K562 (cell line): ENCODE results near the gene MINDY4. TPM values are rescaled to one million over a fixed set of nuclear protein-coding genes. Genes with fewer than 3 reads are reported as not detected.

Experiments
- CHD1 ChIP-seq: fragments of 200-600 bp; sonication (generic); IDR thresholded peaks from one replicate; pipeline ENCODE4 v1.6.1; 2012; ENCODE audit warnings: mild to moderate bottlenecking, moderate library complexity, low read length, inconsistent platforms
- CREB1 ChIP-seq, 2 experiments: sonication (generic) in 1 of 2; formaldehyde crosslinking in 1 of 2; IDR thresholded peaks; 2 replicates each; pipeline versions ENCODE4 v1.6.1 to v1.8.0; 2012 to 2022; ENCODE audit warnings: inconsistent platforms in 1 of 2, mild to moderate bottlenecking in 1 of 2, missing genetic modification reagents in 1 of 2, moderate library complexity in 1 of 2
- EP400 ChIP-seq: fragments of 450-650 bp; IDR thresholded peaks from 2 replicates; pipeline ENCODE4 v1.6.1; 2017; ENCODE audit warnings: antibody characterized with exemption, mild to moderate bottlenecking, moderate library complexity
- FOXJ3 ChIP-seq: sonication (generic); formaldehyde crosslinking; IDR thresholded peaks from 2 replicates; pipeline ENCODE4 v1.4.0; 2020; ENCODE audit warnings: mild to moderate bottlenecking, missing genetic modification reagents
- HEY1 ChIP-seq: fragments of 250-450 bp; sonication (Bioruptor Pico); IDR thresholded peaks from 2 replicates; pipeline ENCODE4 v1.5.0; 2020; ENCODE audit warnings: mild to moderate bottlenecking, moderate library complexity, borderline replicate concordance
- PHF21A ChIP-seq: fragments of 450-650 bp; IDR thresholded peaks from 2 replicates; pipeline ENCODE4 v1.6.1; 2017; ENCODE audit warnings: low read depth, borderline replicate concordance
- PPARD ChIP-seq: fragments of 250-450 bp; sonication (Bioruptor Pico); IDR thresholded peaks from 2 replicates; pipeline ENCODE4 v1.8.0; 2022; ENCODE audit warnings: inconsistent platforms, mild to moderate bottlenecking, moderate library complexity
- RBFOX2 ChIP-seq: fragments of 200-400 bp; formaldehyde crosslinking; IDR thresholded peaks from 2 replicates; pipeline ENCODE4 v1.6.1; 2017; ENCODE audit warnings: low read depth, mild to moderate bottlenecking, low read length, moderate library complexity
- RFX5 ChIP-seq: IDR thresholded peaks from 2 replicates; pipeline ENCODE4 v1.6.1; 2011; ENCODE audit warnings: low read depth, mild to moderate bottlenecking, improper control_type of control experiment, low read length
- SIRT6 ChIP-seq: IDR thresholded peaks from one replicate; pipeline ENCODE4 v1.6.1; 2012; ENCODE audit warnings: low read depth, mild to moderate bottlenecking, control low read depth, inconsistent platforms, low read length, moderate library complexity
- TAF7 ChIP-seq: fragments of 450-650 bp; IDR thresholded peaks from 2 replicates; pipeline ENCODE4 v1.6.1; 2016; ENCODE audit warnings: missing genetic modification characterization, missing compliant biosample characterization
- TEAD2 ChIP-seq: fragments of 450-650 bp; IDR thresholded peaks from 2 replicates; pipeline ENCODE4 v1.6.1; 2016; ENCODE audit warnings: missing genetic modification characterization, control low read depth, missing compliant biosample characterization
- ZNF707 ChIP-seq: fragments of 250-450 bp; sonication (Bioruptor Pico); conservative IDR thresholded peaks from 2 replicates; pipeline ENCODE4 v1.8.0; 2022; ENCODE audit warnings: inconsistent platforms, mild to moderate bottlenecking, moderate library complexity
- ZNF77 ChIP-seq: fragments of 250-450 bp; sonication (Bioruptor Pico); IDR thresholded peaks from 2 replicates; pipeline ENCODE4 v1.5.0; 2020
- polyA plus RNA-seq, 8 experiments: library from polyadenylated mRNA; depleted of rRNA in 4 of 8; stranded (reverse) in 5 of 8; unstranded in 3 of 8; fragments of >200 nt; fragmentation: Nextera tagmentation in 2 of 8; fragmentation: Illumina TruSeq in 1 of 8; extraction: Ambion mirVana in 2 of 8; extraction: Trizol in 1 of 8; gene quantifications; 2 replicates each; pipeline versions ENCODE4 v1.2.1 to v1.2.3, GENCODE V29; 2011 to 2014; ENCODE audit warnings: inconsistent platforms in 1 of 8, missing spikeins in 1 of 8
- total RNA-seq, 7 experiments: library from RNA; depleted of rRNA in 6 of 7; stranded (reverse); fragments of >200 nt in 6 of 7; fragmentation: Illumina TruSeq in 2 of 7; extraction: Trizol in 2 of 7; gene quantifications; 2 replicates each; pipeline versions ENCODE4 v1.2.1 to v1.2.3, GENCODE V29; 2011 to 2021; ENCODE audit warnings: low replicate concordance in 1 of 7
- TF ChIP-seq, protein P1 (sequence below): fragments of 450-650 bp; IDR thresholded peaks from 2 replicates; pipeline ENCODE4 v1.6.1; 2016
- TF ChIP-seq, protein P2 (sequence below): fragments of 450-650 bp; formaldehyde crosslinking; IDR thresholded peaks from 2 replicates; pipeline ENCODE4 v1.4.0; 2020; ENCODE audit warnings: mild to moderate bottlenecking, moderate library complexity
- TF ChIP-seq, protein P3 (sequence below), 3 experiments: fragments of 200-800 bp in 1 of 3; sonication (Bioruptor generic) in 1 of 3; sonication (generic) in 1 of 3; formaldehyde crosslinking in 1 of 3; IDR thresholded peaks; 2 replicates each; pipeline versions ENCODE4 v1.6.1 to v1.8.0; 2016 to 2022; ENCODE audit warnings: mild to moderate bottlenecking in 2 of 3, missing compliant biosample characterization in 2 of 3, missing genetic modification characterization in 2 of 3, missing genetic modification reagents in 1 of 3
- TF ChIP-seq, protein P4 (sequence below): fragments of 200-800 bp; sonication (Bioruptor generic); IDR thresholded peaks from 2 replicates; pipeline ENCODE4 v1.6.1; 2017; ENCODE audit warnings: missing genetic modification characterization, missing compliant biosample characterization
- TF ChIP-seq, protein P5 (sequence below), 2 experiments: IDR thresholded peaks; 2 replicates each; pipeline ENCODE4 v1.6.1; 2012; ENCODE audit warnings: improper control_type of control experiment in 2 of 2, low read depth in 2 of 2, low read length in 2 of 2, borderline replicate concordance in 1 of 2

MINDY4 gene
- total and polyA plus RNA-seq, 9 of the 15 experiments (the other 6 are each of a cell fraction or from before 2014, with no cell fraction given), result 2.1 to 16.7 (median 11.0) TPM

DNA sequence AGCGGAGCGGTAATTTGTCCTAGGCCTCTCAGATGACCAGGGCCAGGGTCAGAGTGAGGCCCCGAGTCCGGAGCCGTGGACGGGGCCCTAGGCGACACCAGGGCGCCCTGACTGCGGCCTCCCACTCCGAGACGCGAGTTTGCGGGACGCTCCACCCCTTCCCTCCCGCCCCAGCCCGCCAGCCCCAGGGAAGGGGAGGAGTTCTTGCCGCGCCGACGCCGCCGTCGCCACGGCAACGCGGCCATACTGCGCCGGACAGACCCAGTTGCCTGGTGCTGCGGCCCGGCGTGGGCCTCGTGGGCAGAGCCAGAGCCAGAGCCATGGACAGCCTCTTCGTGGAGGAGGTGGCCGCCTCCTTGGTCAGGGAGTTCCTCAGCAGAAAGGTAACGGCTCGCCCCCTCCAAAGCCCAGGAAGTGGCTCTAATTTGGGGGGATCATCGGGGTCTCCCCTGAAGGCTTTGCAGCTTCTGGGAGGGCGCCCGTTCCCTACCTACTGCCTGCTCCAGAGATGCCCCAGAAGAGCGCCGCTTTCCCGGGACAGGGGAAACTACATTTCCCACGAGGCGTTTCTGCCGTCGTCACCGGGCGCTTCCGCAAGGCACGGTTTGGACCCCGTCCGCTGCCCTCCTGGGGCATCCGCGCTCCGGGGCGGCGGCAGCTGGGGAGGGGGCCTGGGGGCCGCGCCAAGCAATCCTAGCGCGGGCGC is at the start of gene MINDY4 (continued):
- TF ChIP-seq ZNF707 (CRISPR knock-in tag) (no peak), EP400 (peak; percentile 40), PHF21A (no peak), TEAD2 (tag) (no peak), CREB1 (IDR thresholded peaks at IDR 0.05) (peak; percentile 56), CREB1 (CRISPR knock-in tag; IDR thresholded peaks at IDR 0.05) (peak; percentile 58; the same call in 1 of the 2 replicates), ZNF77 (CRISPR knock-in tag) (no peak), CHD1 (no peak), HEY1 (CRISPR knock-in tag) (no peak), FOXJ3 (CRISPR knock-in tag) (no peak), RBFOX2 (peak; percentile 78), PPARD (CRISPR knock-in tag) (no peak), TAF7 (tag) (no peak), SIRT6 (no peak), RFX5 (no peak)
- TF ChIP-seq, protein P1, sequence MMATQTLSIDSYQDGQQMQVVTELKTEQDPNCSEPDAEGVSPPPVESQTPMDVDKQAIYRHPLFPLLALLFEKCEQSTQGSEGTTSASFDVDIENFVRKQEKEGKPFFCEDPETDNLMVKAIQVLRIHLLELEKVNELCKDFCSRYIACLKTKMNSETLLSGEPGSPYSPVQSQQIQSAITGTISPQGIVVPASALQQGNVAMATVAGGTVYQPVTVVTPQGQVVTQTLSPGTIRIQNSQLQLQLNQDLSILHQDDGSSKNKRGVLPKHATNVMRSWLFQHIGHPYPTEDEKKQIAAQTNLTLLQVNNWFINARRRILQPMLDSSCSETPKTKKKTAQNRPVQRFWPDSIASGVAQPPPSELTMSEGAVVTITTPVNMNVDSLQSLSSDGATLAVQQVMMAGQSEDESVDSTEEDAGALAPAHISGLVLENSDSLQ, result no peak
- TF ChIP-seq, protein P2, sequence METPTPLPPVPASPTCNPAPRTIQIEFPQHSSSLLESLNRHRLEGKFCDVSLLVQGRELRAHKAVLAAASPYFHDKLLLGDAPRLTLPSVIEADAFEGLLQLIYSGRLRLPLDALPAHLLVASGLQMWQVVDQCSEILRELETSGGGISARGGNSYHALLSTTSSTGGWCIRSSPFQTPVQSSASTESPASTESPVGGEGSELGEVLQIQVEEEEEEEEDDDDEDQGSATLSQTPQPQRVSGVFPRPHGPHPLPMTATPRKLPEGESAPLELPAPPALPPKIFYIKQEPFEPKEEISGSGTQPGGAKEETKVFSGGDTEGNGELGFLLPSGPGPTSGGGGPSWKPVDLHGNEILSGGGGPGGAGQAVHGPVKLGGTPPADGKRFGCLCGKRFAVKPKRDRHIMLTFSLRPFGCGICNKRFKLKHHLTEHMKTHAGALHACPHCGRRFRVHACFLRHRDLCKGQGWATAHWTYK (CRISPR knock-in tag), result 0 out of 2 replicates have a peak, but pooled peaks have one; percentile 3
- TF ChIP-seq, protein P3, sequence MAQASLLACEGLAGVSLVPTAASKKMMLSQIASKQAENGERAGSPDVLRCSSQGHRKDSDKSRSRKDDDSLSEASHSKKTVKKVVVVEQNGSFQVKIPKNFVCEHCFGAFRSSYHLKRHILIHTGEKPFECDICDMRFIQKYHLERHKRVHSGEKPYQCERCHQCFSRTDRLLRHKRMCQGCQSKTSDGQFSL (CRISPR knock-in tag; IDR thresholded peaks at IDR 0.05), result 0 out of 2 replicates have a peak, but pooled peaks have one; percentile 38
- TF ChIP-seq, protein P3 (tag; IDR thresholded peaks at IDR 0.05), result no peak
- TF ChIP-seq, protein P4, sequence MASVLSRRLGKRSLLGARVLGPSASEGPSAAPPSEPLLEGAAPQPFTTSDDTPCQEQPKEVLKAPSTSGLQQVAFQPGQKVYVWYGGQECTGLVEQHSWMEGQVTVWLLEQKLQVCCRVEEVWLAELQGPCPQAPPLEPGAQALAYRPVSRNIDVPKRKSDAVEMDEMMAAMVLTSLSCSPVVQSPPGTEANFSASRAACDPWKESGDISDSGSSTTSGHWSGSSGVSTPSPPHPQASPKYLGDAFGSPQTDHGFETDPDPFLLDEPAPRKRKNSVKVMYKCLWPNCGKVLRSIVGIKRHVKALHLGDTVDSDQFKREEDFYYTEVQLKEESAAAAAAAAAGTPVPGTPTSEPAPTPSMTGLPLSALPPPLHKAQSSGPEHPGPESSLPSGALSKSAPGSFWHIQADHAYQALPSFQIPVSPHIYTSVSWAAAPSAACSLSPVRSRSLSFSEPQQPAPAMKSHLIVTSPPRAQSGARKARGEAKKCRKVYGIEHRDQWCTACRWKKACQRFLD (CRISPR knock-in tag), result peak; percentile 93; the same call in 1 of the 2 replicates
- TF ChIP-seq, protein P5, sequence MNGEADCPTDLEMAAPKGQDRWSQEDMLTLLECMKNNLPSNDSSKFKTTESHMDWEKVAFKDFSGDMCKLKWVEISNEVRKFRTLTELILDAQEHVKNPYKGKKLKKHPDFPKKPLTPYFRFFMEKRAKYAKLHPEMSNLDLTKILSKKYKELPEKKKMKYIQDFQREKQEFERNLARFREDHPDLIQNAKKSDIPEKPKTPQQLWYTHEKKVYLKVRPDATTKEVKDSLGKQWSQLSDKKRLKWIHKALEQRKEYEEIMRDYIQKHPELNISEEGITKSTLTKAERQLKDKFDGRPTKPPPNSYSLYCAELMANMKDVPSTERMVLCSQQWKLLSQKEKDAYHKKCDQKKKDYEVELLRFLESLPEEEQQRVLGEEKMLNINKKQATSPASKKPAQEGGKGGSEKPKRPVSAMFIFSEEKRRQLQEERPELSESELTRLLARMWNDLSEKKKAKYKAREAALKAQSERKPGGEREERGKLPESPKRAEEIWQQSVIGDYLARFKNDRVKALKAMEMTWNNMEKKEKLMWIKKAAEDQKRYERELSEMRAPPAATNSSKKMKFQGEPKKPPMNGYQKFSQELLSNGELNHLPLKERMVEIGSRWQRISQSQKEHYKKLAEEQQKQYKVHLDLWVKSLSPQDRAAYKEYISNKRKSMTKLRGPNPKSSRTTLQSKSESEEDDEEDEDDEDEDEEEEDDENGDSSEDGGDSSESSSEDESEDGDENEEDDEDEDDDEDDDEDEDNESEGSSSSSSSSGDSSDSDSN (IDR thresholded peaks at IDR 0.05; ENCODE audit: borderline replicate concordance in 1 of 2, low read depth in 2 of 2, low read length in 2 of 2), result peak in 1 of 2 experiments; percentile 60; a peak in 1 of 4 replicates
